GM13976 (cell line): ENCODE data around the gene CDH23.

Source experiments
- DNase-seq: peaks from one replicate; pipeline ENCODE4 v3.0.0; 2012; ENCODE audit warnings: low spot score
- in situ Hi-C: fragments of 300-500 bp; cut with MboI; formaldehyde crosslinking; loops from one replicate; pipeline ENCODE4 v1.12.0; 2022; ENCODE audit warnings: low sequenced_read_pairs, mixed read lengths, inconsistent platforms; ENCODE audit not compliant: unreplicated experiment
- TF ChIP-seq, protein P1 (sequence below): IDR thresholded peaks from 2 replicates; pipeline ENCODE4 v1.5.1; 2012; ENCODE audit warnings: borderline replicate concordance, mild to moderate bottlenecking; ENCODE audit not compliant: insufficient read depth; ENCODE audit errors: extremely low read depth, missing control alignments, control extremely low read depth

Gene CDH23

GRCh38 chr10:71742301-71743088 lies 345.8 kb downstream of the CDH23 start:
- TF ChIP-seq, protein P1, sequence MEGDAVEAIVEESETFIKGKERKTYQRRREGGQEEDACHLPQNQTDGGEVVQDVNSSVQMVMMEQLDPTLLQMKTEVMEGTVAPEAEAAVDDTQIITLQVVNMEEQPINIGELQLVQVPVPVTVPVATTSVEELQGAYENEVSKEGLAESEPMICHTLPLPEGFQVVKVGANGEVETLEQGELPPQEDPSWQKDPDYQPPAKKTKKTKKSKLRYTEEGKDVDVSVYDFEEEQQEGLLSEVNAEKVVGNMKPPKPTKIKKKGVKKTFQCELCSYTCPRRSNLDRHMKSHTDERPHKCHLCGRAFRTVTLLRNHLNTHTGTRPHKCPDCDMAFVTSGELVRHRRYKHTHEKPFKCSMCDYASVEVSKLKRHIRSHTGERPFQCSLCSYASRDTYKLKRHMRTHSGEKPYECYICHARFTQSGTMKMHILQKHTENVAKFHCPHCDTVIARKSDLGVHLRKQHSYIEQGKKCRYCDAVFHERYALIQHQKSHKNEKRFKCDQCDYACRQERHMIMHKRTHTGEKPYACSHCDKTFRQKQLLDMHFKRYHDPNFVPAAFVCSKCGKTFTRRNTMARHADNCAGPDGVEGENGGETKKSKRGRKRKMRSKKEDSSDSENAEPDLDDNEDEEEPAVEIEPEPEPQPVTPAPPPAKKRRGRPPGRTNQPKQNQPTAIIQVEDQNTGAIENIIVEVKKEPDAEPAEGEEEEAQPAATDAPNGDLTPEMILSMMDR, result no peak
- no peak for DNase-seq
- in situ Hi-C loops, result no loop called here

DNA sequence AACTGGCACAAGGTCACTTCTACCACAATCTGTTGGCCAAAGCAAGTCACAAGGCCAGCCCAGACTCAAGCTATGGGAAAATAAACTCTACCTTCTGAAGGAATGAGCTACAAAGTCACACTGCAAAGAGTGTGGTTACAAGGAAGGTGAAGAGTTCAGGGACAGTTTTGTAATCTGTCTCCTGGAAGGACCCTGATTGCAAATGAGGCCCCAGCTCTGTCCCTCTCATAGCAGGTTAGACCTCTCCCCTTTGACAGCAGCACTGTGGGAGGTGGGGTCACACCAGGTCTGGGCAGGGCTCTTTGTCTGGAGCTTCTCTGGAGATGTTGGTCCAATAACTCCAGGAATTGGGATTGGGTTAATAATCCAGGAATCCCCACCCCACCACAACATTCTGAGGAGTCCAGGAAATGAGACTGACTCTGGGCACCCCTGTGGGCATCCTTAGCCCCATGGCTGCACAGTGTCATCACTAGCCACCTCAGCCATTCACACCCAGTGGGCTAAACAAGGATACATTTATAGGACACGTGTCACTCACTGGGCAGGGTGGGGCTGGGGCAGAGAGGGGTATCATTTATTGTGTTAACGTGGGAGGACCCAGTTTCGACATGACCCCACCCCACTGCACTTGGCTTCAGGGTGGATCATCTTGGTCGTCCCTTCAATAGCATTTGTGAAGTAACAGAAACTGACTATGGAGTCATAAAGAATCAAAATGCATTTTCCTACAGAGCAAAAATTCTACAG lies 346.5 kb downstream of the CDH23 start:
- DNase-seq, result no peak
- in situ Hi-C loops, result no loop called here

DNA sequence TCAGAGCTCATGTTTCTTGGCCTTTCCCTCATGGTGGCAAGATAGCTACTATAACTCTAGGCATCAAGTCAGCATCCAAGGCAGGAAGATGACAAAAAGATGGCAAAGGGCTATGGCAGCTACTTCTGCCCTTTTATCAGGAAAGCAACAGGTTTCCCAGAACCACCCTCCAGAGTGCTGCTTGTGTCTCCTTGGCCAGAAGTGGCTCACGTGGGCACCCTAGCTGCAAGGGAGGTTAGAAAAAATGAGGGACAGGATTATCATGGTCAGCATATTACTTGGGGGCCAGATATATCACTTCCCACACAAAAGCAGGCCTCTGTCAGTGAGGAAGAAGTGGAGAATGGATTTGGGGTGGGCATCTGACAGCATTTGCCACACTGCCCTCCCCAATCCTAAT lies 347.1 kb downstream of the CDH23 start:
- no peak for DNase-seq
- TF ChIP-seq, protein P1, result no peak
- in situ Hi-C loops, result no loop called here

More for the DNA sequence above, 346.5 kb downstream of the CDH23 start:
- TF ChIP-seq, protein P1, result no peak

DNA sequence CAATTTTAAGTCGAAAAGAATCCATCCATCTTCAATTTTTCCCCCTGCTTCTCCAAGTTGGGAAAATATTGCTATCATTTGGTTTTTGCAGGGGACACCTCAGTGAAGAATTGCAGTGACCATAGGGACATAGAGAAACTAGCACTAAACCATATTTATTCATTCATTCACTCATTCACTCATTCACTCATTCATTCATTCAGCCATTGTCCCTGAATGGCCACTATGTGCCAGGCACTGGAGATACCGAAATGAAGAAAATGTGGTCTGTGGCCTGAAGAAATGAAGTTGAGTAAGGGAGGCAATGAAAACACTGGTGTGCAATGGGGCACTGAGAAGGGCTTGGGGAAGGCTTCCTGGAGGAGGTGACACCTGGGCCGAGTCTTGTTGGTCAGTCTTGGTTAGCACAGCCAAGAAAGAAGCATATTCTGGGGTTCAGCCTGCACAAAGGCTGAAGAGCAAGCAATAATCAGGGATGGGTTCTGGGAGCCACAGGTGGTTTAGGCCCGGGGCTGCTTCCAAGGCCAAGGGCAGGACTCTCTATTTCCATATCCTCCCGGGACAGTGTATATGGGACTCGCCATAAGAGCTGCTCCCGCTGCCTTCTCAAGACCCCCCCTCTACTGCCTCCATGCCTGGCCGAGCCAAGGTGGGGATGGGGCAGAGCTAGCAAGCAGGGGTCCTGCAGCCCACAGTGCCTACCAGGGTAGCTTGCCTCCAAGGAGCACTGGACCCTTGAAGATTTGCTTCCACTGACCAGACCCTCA lies 348.4 kb downstream of the CDH23 start:
- in situ Hi-C loops, result no loop called here
- TF ChIP-seq, protein P1, result no peak
- DNase-seq, result no peak

DNA sequence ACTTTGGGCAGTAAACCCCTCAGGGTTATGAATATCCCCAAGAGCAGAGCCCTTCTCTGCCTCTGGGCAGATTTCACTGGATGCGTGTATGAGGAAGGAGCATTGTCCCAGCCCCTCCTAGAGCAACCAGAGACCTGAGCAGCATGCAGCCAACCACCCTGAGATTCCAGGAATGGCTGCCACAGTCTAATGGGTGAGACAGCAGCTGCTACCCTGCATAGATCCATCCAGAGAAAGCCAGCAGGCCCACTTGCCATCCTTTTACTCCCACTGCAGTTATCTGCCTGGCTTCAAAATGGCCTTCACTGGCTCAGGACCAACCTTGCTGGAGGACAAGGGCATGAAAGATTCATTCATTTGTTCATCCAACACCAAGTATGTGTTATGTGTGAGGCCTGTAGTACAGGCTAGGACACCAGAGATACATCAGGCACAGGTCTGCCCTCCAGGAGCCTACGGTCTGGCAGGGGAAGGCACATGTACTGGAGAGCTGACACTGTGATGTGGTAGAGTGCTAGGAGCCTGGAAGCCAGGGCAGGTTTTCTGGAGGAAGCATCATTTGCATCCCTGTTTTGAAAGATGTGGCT lies 349.0 kb downstream of the CDH23 start:
- TF ChIP-seq, protein P1, result no peak
- no peak for DNase-seq
- in situ Hi-C loops, result no loop called here
